ACHN (cell line): Measurements from ENCODE around the gene PYGL.
"Not testable (repeated sequence)": the region's sequence is repeated elsewhere in the genome, so short reads cannot be mapped to it uniquely, and the experiment has no call there.

Experiments used
- DNase-seq: peaks from one replicate; pipeline ENCODE4 v3.0.0-alpha.2; 2015
- in situ Hi-C: cut with HindIII; loops from 2 replicates; pipeline ENCODE4 v1.10.0; 2017; ENCODE audit warnings: low sequenced_read_pairs, low pct_ligation_motif_present, low pct_unique_long_range_greater_than_20kb

PYGL gene

GRCh38 chr14:50932592-50933495 lies 11.4 kb downstream of the PYGL start:
- no peak for DNase-seq
- in situ Hi-C loops: no loop called here

- in situ Hi-C loops: no loop called here
- no peak for DNase-seq
These were observed 12.1 kb downstream of the PYGL start for GRCh38 chr14:50932156-50932555.

GRCh38 chr14:50931559-50931958 lies 12.7 kb downstream of the PYGL start:
- no peak for DNase-seq
- in situ Hi-C loops: no loop called here

- no peak for DNase-seq
- in situ Hi-C loops: no loop called here
These were observed 14.8 kb downstream of the PYGL start for GRCh38 chr14:50929506-50929905.

- no peak for DNase-seq
- in situ Hi-C loops: no loop called here
These were observed 16.2 kb downstream of the PYGL start for GRCh38 chr14:50928002-50928635.

- in situ Hi-C loops: no loop called here
- no peak for DNase-seq
These were observed 17.4 kb downstream of the PYGL start for GRCh38 chr14:50926851-50927386.

- in situ Hi-C loops: no loop called here
- no peak for DNase-seq
These were observed 19.4 kb downstream of the PYGL start for GRCh38 chr14:50924843-50925242.

- no peak for DNase-seq
- in situ Hi-C loops: no loop called here
These were observed 20.0 kb downstream of the PYGL start for GRCh38 chr14:50924236-50924635.

- DNase-seq: no peak
- in situ Hi-C loops: no loop called here
These were observed 21.5 kb downstream of the PYGL start for GRCh38 chr14:50922803-50923202.

GRCh38 chr14:50920482-50921230 lies 23.6 kb downstream of the PYGL start:
- peak; percentile 81 for DNase-seq
- in situ Hi-C loops: no loop called here

GRCh38 chr14:50919524-50919923 lies 24.8 kb downstream of the PYGL start:
- in situ Hi-C loops, DNase-seq: not testable (repeated sequence)

GRCh38 chr14:50917449-50917848 lies 26.8 kb downstream of the PYGL start:
- DNase-seq: no peak
- in situ Hi-C loops: no loop called here

GRCh38 chr14:50910495-50911420 lies 33.5 kb downstream of the PYGL start:
- DNase-seq: no peak
- in situ Hi-C loops: no loop called here

GRCh38 chr14:50906326-50907065 lies 37.8 kb downstream of the PYGL start:
- DNase-seq: no peak
- in situ Hi-C loops: no loop called here

- in situ Hi-C loops: no loop called here
- no peak for DNase-seq
These were observed 39.6 kb downstream of the PYGL start for GRCh38 chr14:50904719-50905118.

- in situ Hi-C loops: no loop called here
- DNase-seq: no peak
These were observed 42.9 kb downstream of the PYGL start for GRCh38 chr14:50901361-50901760.

- no peak for DNase-seq
- in situ Hi-C loops: no loop called here
These were observed 46.6 kb downstream of the PYGL start for GRCh38 chr14:50897658-50898175.
